Mesenchymal stem cell (in vitro differentiated cells and primary cell): ENCODE data around the gene NAV2.

Source experiments
- DNase-seq: peaks from one replicate; pipeline ENCODE4 v3.0.0-alpha.2; 2013
- H2AFZ ChIP-seq: one replicate; pipeline ENCODE4 v1.6.1; 2013; ENCODE audit warnings: low read depth, mild to moderate bottlenecking, control low read depth, inconsistent platforms, low read length, moderate library complexity
- H2AK5ac ChIP-seq: 2 replicates; pipeline ENCODE4 v1.6.1; 2013; ENCODE audit warnings: low read length, moderate library complexity, mild to moderate bottlenecking, inconsistent platforms; ENCODE audit not compliant: severe bottlenecking
- H2BK120ac ChIP-seq: one replicate; pipeline ENCODE4 v1.6.1; 2013; ENCODE audit warnings: low read depth, mild to moderate bottlenecking, inconsistent platforms, low read length, moderate library complexity
- H2BK12ac ChIP-seq, 2 experiments: one replicate each; pipeline ENCODE4 v1.6.1; 2013; ENCODE audit warnings: inconsistent platforms in 2 of 2, low read length in 2 of 2, mild to moderate bottlenecking in 2 of 2, moderate library complexity in 2 of 2, control low read depth in 1 of 2
- H2BK15ac ChIP-seq: one replicate; pipeline ENCODE4 v1.6.1; 2013; ENCODE audit warnings: mild to moderate bottlenecking, low read depth, inconsistent platforms; ENCODE audit not compliant: poor library complexity, severe bottlenecking
- H2BK5ac ChIP-seq: 2 replicates; pipeline ENCODE4 v1.6.1; 2013; ENCODE audit warnings: low read depth, mild to moderate bottlenecking, low read length, control low read depth, inconsistent platforms; ENCODE audit not compliant: poor library complexity, severe bottlenecking
- H3K14ac ChIP-seq, 2 experiments: one replicate each; pipeline ENCODE4 v1.6.1; 2013; ENCODE audit warnings: inconsistent platforms in 2 of 2, low read length in 2 of 2, control low read depth in 1 of 2, mild to moderate bottlenecking in 1 of 2, moderate library complexity in 1 of 2
- H3K18ac ChIP-seq, 2 experiments: one replicate each; pipeline ENCODE4 v1.6.1; 2013; ENCODE audit warnings: inconsistent platforms in 2 of 2, low read length in 2 of 2, control low read depth in 1 of 2, low read depth in 1 of 2, mild to moderate bottlenecking in 1 of 2
- H3K23ac ChIP-seq, 2 experiments: one replicate each; pipeline ENCODE4 v1.6.1; 2013; ENCODE audit warnings: inconsistent platforms in 2 of 2, low read length in 2 of 2, mild to moderate bottlenecking in 2 of 2, moderate library complexity in 2 of 2, control low read depth in 1 of 2
- H3K27ac ChIP-seq: 2 replicates; pipeline ENCODE4 v1.5.1; 2013; ENCODE audit warnings: mild to moderate bottlenecking, moderate library complexity, low read length, control low read depth, inconsistent platforms; ENCODE audit not compliant: poor library complexity, severe bottlenecking
- H3K27me3 ChIP-seq, 2 experiments: 2 replicates each; pipeline versions ENCODE4 v1.6.1 to v1.7.0; 2013; ENCODE audit warnings: low read length in 2 of 2, mild to moderate bottlenecking in 2 of 2, moderate library complexity in 2 of 2, control low read depth in 1 of 2, inconsistent platforms in 1 of 2; ENCODE audit not compliant: control insufficient read depth in 1 of 2, insufficient read depth in 1 of 2
- H3K36me3 ChIP-seq, 2 experiments: 2 replicates each; pipeline versions ENCODE4 v1.6.1 to v1.7.0; 2013; ENCODE audit warnings: low read length in 2 of 2, control low read depth in 1 of 2, inconsistent platforms in 1 of 2, low read depth in 1 of 2, mild to moderate bottlenecking in 1 of 2; ENCODE audit not compliant: insufficient read depth in 2 of 2, control insufficient read depth in 1 of 2
- H3K4ac ChIP-seq, 2 experiments: one replicate each; pipeline ENCODE4 v1.6.1; 2013; ENCODE audit warnings: inconsistent platforms in 2 of 2, low read length in 2 of 2, mild to moderate bottlenecking in 2 of 2, moderate library complexity in 2 of 2, control low read depth in 1 of 2, low read depth in 1 of 2
- H3K4me1 ChIP-seq: 2 replicates; pipeline ENCODE4 v1.6.1; 2013; ENCODE audit warnings: low read depth, low read length, control low read depth; ENCODE audit not compliant: control insufficient read depth, insufficient read depth
- H3K4me2 ChIP-seq: 2 replicates; pipeline ENCODE4 v1.6.1; 2013; ENCODE audit warnings: low read length, mild to moderate bottlenecking, inconsistent platforms; ENCODE audit not compliant: poor library complexity, severe bottlenecking
- H3K4me3 ChIP-seq, 2 experiments: 2 replicates each; pipeline versions ENCODE4 v1.5.1 to v1.7.0; 2013; ENCODE audit warnings: low read length in 2 of 2, mild to moderate bottlenecking in 2 of 2, control low read depth in 1 of 2, low read depth in 1 of 2; ENCODE audit not compliant: insufficient read depth in 1 of 2
- H3K79me1 ChIP-seq: replicated peaks from 2 replicates; pipeline ENCODE4 v1.6.1; 2013; ENCODE audit warnings: mild to moderate bottlenecking, control low read depth, low read length, inconsistent platforms; ENCODE audit not compliant: poor library complexity, severe bottlenecking
- H3K9ac ChIP-seq: 2 replicates; pipeline ENCODE4 v1.7.0; 2013; ENCODE audit warnings: mild to moderate bottlenecking, low read length, moderate library complexity
- H3K9me3 ChIP-seq: 2 replicates; pipeline ENCODE4 v1.7.0; 2013; ENCODE audit warnings: mild to moderate bottlenecking, low read length; ENCODE audit not compliant: control insufficient read depth
- H4K8ac ChIP-seq: one replicate; pipeline ENCODE4 v1.6.1; 2013; ENCODE audit warnings: inconsistent platforms, mild to moderate bottlenecking, low read length, moderate library complexity
- H4K91ac ChIP-seq: one replicate; pipeline ENCODE4 v1.6.1; 2013; ENCODE audit warnings: mild to moderate bottlenecking, low read length, inconsistent platforms
- WGBS: methylation state at CpG from one replicate; pipeline ENCODE4 v1.1.7; 2013; ENCODE audit warnings: mixed read lengths; 5-methylcytosine and 5-hydroxymethylcytosine counted together

Gene NAV2

DNA sequence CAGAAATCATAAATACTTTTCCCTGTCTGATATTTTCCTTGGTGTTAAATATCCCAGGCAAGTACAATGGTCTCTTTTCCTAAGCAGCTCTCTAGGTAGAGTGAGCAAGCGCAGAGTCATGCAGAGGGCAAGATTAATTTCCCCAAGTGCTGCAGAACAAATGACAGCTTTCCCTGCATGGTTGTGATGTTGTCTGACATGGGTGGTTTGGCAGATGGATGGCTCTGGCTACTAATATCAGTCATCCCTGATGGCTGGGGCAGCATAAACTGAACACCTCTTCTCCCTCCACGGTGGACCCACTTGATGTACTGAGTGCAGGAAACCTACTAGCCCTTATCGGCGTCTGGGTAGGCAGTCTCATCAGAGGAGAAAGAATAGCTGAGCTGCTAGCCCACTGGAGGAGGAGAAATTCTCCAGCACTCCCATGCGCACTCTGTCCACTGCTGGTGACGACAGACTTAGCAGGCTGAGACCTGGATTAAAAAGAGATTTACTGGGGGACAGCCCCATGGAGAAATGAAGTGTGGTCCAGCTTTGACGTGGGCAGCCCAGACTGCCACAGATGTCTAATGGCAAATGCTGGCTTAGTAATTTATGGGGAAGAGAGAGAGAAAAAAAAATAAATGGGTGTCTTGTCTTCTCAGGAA, 244.8 kb downstream of the NAV2 start:
- H2BK12ac ChIP-seq: no peak overlapping the region
- peaks cover 7% of the 10 kb centered on the region for H3K4me1 ChIP-seq
- peaks cover 11% of the 10 kb centered on the region for H3K79me1 ChIP-seq
- H3K18ac ChIP-seq: no peak overlapping the region
- no peak overlapping the region for H2AFZ ChIP-seq
- no peak overlapping the region for H2BK120ac ChIP-seq
- no peak overlapping the region for H3K4me2 ChIP-seq
- no peaks in the 10 kb centered on the region for H3K27me3 ChIP-seq
- no peak overlapping the region for H4K91ac ChIP-seq
- no peak overlapping the region for H3K4me3 ChIP-seq
- no peak overlapping the region for H3K27ac ChIP-seq
- no peak overlapping the region for H2BK5ac ChIP-seq
- no peak overlapping the region for H3K14ac ChIP-seq
- WGBS: 86% methylated on average over 7 of the region's 7 CpGs
- H3K9ac ChIP-seq: no peak overlapping the region
- no peak overlapping the region for H4K8ac ChIP-seq
- no peaks in the 10 kb centered on the region for H3K9me3 ChIP-seq
- no peak overlapping the region for H3K23ac ChIP-seq
- H2BK15ac ChIP-seq: no peak overlapping the region
- no peak overlapping the region for H2AK5ac ChIP-seq
- H3K4ac ChIP-seq: no peak overlapping the region
- H3K36me3 ChIP-seq: peaks cover 0 to 51% of the 10 kb centered on the region in 2 experiments
- DNase-seq: no peak

- no peak overlapping the region for H3K4me2 ChIP-seq
- H3K9ac ChIP-seq: no peak overlapping the region
- H3K4me3 ChIP-seq: no peak overlapping the region
- peaks cover 0 to 52% of the 10 kb centered on the region in 2 experiments for H3K36me3 ChIP-seq
- no peak overlapping the region for H3K4ac ChIP-seq
- no peak overlapping the region for H2BK12ac ChIP-seq
- H2BK5ac ChIP-seq: no peak overlapping the region
- no peak overlapping the region for H4K91ac ChIP-seq
- no peaks in the 10 kb centered on the region for H3K9me3 ChIP-seq
- no peak overlapping the region for H3K18ac ChIP-seq
- no peak overlapping the region for H2AK5ac ChIP-seq
- 87% methylated on average over 2 of the region's 3 CpGs for WGBS
- H3K79me1 ChIP-seq: peaks cover 11% of the 10 kb centered on the region
- no peak overlapping the region for H3K23ac ChIP-seq
- no peak overlapping the region for H3K14ac ChIP-seq
- no peak overlapping the region for H2BK120ac ChIP-seq
- H3K4me1 ChIP-seq: peaks cover 10% of the 10 kb centered on the region
- no peak overlapping the region for H2AFZ ChIP-seq
- no peak for DNase-seq
- no peaks in the 10 kb centered on the region for H3K27me3 ChIP-seq
- no peak overlapping the region for H4K8ac ChIP-seq
- no peak overlapping the region for H2BK15ac ChIP-seq
- no peak overlapping the region for H3K27ac ChIP-seq
Observed at GRCh38 chr11:19958204-19958603, 245.6 kb downstream of the NAV2 start.

GRCh38 chr11:19959210-19959609, 246.6 kb downstream of the NAV2 start:
- peaks cover 0 to 62% of the 10 kb centered on the region in 2 experiments for H3K36me3 ChIP-seq
- no peak overlapping the region for H3K23ac ChIP-seq
- no peak overlapping the region for H3K18ac ChIP-seq
- peaks cover 8% of the 10 kb centered on the region for H3K4me1 ChIP-seq
- no peak overlapping the region for H2AFZ ChIP-seq
- no peak overlapping the region for H3K4me3 ChIP-seq
- H3K4ac ChIP-seq: no peak overlapping the region
- H3K27ac ChIP-seq: no peak overlapping the region
- H2BK120ac ChIP-seq: no peak overlapping the region
- no peaks in the 10 kb centered on the region for H3K27me3 ChIP-seq
- no peak overlapping the region for H4K8ac ChIP-seq
- H3K9ac ChIP-seq: no peak overlapping the region
- H3K4me2 ChIP-seq: no peak overlapping the region
- no peaks in the 10 kb centered on the region for H3K9me3 ChIP-seq
- 99% methylated on average over 3 of the region's 3 CpGs for WGBS
- no peak overlapping the region for H2BK12ac ChIP-seq
- no peak overlapping the region for H2BK5ac ChIP-seq
- DNase-seq: no peak
- no peak overlapping the region for H2BK15ac ChIP-seq
- H4K91ac ChIP-seq: no peak overlapping the region
- peaks cover 11% of the 10 kb centered on the region for H3K79me1 ChIP-seq
- no peak overlapping the region for H2AK5ac ChIP-seq
- H3K14ac ChIP-seq: no peak overlapping the region

GRCh38 chr11:19959648-19960059, 247.0 kb downstream of the NAV2 start:
- Histone ChIP-seq H2BK15ac (no peak overlapping the region), H2BK12ac (no peak overlapping the region), H3K27me3 (no peaks in the 10 kb centered on the region), H2AFZ (no peak overlapping the region), H4K8ac (no peak overlapping the region), H3K79me1 (peaks cover 11% of the 10 kb centered on the region), H3K14ac (no peak overlapping the region), H2BK5ac (no peak overlapping the region), H3K36me3 (peaks cover 0 to 65% of the 10 kb centered on the region in 2 experiments), H3K4me2 (no peak overlapping the region), H4K91ac (no peak overlapping the region), H3K9me3 (no peaks in the 10 kb centered on the region), H3K4me1 (peaks cover 8% of the 10 kb centered on the region), H3K4ac (no peak overlapping the region), H3K27ac (no peak overlapping the region), H3K4me3 (no peak overlapping the region), H3K9ac (no peak overlapping the region), H3K18ac (no peak overlapping the region), H3K23ac (no peak overlapping the region), H2BK120ac (no peak overlapping the region), H2AK5ac (no peak overlapping the region)
- DNase-seq: no peak
- 98% methylated on average over 9 of the region's 10 CpGs for WGBS
